NCI-H524 (cell line): ENCODE data around the gene ZNF787.
"Not testable (repeated sequence)": the region's sequence is repeated elsewhere in the genome, so short reads cannot be mapped to it uniquely, and the experiment has no call there.

Experiments used
- DNase-seq, 2 experiments: peaks; one replicate each; lab custom pipeline; 2025; lab: John Stamatoyannopoulos, UW

The ZNF787 gene

DNA sequence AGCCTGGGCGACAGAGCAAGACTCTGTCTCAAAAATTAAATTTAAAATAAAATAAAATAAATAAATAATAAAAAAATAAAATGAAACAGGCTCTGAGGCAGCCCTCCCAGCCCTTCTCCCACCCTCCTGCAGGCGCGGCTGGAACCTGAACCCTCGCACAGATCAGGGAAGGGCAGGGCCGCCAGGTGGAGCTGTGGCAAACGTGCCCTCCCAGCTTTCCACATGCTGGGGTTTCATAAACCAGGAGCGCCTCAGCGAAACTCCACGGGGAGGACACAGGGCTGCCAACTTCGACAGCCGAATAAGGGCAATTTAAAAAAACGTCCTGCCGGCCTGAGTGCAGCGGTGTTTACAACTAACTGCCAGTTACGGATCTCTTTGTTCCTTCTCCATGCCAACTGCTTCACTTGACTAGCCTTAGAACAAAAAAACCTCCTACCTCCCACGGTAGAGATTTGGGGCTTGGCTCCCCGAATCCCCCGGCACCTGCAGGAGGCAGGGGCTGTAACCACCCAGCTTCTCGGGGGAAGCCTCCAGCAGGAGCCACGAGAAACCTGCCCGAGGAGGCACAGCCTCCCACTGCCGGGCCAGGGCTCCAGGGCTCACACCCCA is 15.9 kb downstream of the ZNF787 start:
- DNase-seq: peak; percentile 31 to 65

DNA sequence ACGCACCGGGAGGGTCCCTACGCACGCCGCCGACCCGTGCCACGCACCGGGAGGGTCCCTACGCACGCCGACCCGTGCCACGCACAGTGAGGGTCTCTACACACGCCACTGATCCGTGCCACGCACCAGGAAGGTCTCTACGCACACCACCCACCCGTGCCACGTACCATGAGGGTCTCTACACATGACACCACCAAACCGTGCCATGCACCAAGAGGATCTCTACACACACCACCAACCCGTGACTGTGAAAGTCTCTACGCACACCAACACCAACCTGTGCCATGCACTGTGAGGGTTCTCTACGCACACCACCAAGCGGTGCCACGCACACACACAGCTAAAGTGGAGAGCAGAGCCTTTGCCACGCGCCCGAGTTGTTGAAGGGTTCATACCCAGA is 16.7 kb downstream of the ZNF787 start:
- no peak for DNase-seq

DNA sequence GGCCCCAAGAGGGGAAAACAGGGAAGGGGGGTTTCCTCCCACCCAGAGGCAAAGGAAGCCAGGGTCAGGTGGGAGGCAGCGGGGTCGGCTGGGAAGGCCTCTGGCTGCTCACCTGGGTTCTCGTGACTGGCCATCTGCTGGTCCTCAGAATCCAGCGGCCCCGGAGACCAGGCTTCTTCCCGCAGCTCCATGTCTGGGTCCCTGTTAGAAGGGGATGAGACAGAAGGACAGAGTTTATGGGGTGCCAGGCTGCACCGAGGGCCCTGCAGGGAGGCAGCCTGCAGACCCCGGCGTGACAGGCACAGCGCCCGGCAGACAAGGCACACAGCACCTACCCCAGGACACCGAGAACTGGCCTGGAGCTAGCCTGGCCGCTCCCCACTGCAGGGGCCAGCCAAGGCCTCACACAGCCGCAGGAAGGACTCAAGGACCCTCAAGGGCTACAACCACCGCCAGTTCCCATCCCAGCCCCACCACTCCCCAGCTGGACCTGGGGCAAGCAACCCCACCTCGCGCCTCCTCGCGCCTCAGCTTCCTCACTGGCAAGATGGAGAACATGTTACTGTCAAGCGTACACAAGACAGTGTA is 18.0 kb downstream of the ZNF787 start:
- DNase-seq: no peak

DNA sequence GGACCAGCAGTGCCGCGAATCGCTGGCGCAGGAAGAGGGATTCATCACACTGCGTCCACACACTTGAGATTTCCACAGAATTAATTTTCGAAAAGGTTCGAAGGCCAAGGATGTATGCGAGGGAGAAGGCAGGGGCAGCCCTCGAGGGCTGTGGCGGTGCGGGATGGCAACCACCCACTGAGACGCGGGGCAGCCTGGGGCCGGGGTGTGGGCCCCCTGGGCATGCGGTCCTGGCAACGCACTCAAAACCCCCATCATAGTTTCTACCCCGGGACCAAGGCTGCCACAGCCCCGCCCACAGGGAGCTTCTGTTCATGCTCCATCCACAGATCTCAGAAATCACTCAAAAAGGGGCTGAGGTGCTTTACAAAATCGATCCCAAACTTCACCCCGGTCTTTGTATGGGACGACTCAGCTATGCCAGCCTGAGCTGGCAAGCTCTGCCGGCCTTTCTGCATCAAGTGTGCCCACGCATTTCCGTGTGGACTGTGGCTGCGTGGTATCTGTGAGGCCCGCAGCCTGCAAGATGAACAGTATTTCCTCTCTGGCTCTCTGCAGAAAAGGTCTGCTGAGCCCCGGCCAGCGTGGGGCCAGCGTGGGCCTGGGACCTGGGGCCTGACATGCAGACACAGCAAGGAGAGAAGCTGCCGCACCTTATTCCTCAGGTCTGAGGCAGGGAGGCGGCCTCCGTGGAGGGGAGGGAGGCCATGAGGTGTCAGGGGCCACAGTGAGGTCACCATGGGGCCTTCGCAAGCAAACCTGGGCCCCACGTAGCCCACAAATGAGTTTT is 19.2 kb downstream of the ZNF787 start:
- no peak for DNase-seq

DNA sequence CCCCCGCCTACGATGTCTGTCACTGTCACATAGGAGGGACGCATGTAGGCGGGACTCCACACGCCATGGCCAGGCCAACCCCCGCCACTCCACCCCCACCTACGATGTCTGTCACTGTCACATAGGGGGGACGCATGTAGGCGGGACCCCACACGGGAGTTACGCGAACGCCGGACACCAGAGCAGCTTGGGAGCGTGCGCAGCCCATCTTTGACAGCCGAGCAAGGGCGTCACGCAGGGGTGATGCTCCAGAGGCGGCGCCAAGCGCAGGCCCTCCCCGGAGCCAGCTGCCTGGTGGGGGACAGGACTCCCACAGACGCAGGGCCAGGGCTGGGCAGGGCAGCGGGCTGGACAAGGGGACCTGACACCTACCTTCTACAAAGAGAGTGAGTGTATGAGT is 20.0 kb downstream of the ZNF787 start:
- no peak for DNase-seq

DNA sequence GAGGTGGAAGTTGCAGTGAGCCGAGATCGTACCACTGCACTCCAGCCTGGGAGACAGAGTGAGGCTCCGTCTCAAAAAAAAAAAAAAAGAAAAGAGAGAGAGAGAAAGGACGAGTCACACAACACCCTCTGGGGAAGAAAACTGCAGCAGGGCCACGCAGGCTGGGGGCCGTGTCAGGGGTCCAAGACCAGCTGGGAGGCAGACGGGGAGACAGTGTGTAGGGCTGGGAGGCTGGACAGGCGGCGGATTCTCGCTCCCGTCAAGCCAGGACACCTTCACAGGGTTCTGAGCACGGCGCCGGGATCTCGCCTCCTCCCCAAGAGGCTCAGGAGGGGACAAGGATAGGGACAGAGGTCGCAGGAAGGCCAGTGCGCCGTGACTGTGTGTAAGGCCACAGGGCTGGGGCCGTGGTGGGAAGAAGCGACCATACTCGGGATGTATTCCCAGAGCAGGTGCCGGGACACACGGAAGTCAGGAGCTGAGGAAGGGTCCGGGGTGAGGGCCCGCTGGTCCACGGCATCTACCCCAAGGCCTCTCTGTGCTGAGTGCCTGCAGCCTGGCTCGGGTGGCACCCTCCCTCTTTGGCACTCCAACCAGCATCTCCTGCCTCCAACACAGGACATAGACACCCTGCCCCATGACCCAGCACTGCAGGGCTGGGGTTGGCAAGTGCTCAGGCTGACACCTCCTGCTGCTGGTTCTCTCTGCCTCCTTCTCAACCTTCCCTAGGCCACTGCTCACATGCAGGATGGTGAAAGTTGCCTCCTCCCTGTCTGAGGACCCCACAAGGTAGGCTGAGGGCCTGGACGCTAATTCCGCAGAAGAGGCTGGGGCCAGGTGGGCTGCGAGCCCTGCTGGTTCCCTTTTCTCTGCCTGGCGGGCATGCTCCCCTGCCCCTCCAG is 21.2 kb downstream of the ZNF787 start:
- DNase-seq: no peak

DNA sequence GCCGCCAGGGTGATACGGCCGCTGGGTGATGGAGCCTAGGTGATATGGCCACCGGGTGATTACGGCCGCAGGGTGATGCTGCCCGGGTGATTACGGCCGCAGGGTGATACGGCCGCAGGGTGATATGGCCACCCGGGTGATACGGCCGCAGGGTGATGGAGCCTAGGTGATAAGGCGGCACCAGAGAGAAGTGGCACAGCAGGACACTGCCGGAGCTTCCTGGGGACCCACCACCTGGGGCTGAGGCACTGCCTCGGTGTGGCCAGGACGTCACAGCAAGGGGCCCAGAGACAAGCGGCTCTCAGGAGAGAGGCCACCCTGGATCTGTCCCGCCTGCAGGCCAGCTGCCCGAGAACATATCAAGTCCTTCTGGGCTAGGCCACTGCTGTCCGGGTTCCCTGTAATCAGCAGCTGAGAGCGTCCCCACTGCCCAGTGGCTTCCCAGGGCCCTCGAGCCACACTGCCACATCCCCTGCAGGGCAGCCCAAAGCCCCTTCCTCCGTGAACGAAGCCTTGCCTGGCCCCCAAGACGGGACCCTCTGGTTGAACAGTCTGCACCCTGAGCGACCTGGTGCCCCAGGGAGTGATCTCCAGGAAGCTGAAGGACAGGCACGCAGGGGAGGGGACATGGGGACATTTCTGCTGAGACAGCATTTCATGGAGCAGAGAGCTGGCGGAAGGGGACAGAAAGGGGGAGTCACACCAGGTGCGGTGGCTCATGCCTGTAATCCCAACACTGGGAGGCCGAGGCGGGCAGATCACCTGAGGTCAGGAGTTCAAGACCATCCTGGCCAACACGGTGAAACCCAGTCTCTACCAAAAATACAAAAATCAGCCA is 22.1 kb downstream of the ZNF787 start:
- no peak for DNase-seq

DNA sequence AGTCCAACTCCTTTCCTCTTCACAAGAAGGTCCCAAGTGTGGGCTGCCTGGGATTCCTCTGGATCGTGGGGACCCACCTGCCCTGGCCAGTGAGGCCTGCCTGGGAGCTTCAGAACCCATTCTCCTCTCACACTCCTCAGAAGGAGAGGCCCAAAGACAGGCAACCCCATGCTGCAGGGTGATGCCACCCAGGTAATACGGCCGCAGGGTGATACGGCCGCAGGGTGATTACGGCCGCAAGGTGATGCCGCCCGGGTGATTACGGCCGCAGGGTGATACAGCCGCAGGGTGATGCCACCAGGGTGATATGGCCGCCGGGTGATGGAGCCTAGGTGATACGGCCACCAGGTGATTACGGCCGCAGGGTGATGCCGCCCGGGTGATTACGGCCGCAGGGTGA is 22.9 kb downstream of the ZNF787 start:
- DNase-seq: not testable (repeated sequence)

DNA sequence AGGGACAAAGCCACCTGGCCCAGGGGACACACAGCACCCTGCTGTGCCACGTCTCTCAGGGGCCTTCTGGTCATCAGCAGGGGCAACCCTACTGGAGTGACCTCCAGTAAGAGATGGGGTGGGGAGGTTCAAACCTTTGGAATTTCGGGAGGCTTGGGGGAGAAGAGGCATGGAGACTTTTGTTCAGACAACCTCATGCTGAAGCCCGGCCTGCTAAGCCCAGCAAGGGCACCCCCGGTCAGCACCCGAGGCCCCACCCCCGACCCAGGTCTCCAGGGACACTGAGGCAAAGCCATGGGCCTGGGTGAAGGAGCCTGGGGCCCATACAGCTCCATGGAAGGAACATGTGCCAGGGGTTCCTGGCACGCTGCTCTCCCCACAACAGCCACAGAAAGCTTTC is 23.3 kb downstream of the ZNF787 start:
- no peak for DNase-seq

DNA sequence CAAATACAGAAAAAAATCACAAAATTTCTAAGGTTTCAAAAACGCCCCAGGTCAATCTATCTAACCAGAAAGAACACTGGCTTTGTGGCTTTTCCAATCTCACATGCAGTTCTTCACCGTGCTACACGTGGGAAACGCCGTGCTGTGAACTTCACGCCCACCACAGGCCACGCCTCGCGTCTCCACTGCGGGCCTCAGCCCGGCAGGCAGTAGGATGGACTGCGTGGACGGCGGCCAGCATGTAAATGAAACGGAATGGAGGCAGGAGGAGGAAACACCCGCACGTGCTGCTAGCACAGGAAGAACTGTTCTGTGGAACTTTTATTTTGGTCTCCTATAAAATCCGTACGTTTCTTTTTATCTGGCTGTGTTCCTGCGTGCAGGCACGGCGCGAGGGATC is 23.8 kb downstream of the ZNF787 start:
- DNase-seq: no peak

DNA sequence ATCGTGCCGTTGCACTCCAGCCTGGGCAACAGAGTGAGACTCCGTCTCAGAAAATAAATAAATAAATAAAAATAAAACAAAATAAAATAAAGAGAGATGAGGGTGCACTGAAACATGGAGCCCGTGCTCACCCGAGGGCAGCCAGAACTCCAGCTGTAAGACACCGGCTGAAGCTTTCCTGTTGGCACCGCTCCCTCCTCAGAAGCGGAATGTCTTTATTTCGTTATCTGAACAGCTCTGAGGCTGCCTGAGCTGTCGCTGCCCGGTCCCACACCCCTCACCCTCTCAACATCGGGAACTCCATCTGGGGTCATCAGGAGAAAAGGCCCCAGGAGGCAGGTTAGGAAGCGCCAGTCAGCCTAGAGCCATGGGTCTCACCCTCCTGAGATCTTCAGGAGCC is 24.4 kb downstream of the ZNF787 start:
- DNase-seq: no peak

DNA sequence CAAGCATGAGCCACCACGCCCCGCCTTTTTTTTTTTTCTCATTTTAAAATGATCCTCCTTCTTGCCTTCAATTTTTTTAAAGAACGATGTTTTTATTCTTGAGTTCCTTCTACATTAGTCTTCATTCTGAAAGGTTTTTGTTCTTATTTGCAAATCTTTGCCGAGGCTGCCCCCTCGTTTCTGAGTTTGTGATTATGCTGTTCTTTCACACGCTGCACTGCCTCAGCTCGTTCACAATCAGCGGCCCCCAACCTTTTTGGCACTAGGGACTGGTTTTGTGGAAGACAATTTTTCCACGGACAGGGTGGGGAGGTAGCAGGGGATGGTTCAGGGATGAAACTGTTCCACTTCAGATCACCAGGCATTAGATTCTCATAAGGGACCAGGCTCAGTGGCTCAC is 26.6 kb downstream of the ZNF787 start:
- DNase-seq: no peak

DNA sequence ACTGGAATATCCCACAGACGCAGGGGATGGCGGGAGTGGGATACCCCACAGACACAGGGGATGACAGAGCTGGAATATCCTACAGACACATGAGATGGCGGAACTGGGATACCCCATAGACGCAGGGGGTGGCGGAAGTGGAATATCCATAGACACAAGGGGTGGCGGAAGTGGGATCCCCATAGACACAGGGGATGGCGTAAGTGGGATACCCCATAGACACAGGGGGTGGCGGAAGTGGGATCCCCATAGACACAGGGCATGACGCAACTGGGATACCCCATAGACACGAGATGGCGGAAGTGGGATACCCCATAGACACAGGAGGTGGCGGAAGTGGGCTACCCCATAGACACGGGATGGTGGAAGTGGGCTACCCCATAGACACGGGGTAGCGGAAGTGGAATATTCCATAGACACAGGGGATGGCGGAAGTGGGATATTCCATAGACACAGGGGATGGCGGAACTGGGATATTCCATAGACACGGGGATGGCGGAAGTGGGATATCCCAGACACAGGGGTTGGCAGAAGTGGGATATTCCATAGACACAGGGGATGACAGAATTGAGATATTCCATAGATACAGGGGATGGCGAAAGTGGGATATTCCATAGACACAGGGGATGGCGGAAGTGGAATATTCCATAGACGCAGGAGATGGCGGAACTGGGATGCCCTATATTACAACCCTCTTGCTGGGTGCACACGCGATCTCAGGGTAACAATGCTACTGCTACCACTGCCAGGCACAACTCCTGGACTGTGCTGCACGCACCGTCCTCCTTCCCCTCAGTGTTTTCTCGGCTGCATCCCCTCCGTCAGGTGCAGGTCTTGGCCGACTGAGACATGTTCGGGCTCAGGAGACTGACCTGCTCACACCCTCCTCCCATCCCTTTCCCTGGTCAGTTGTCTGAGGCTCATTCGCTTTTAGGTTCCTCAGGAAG is 28.1 kb downstream of the ZNF787 start:
- DNase-seq: no peak

DNA sequence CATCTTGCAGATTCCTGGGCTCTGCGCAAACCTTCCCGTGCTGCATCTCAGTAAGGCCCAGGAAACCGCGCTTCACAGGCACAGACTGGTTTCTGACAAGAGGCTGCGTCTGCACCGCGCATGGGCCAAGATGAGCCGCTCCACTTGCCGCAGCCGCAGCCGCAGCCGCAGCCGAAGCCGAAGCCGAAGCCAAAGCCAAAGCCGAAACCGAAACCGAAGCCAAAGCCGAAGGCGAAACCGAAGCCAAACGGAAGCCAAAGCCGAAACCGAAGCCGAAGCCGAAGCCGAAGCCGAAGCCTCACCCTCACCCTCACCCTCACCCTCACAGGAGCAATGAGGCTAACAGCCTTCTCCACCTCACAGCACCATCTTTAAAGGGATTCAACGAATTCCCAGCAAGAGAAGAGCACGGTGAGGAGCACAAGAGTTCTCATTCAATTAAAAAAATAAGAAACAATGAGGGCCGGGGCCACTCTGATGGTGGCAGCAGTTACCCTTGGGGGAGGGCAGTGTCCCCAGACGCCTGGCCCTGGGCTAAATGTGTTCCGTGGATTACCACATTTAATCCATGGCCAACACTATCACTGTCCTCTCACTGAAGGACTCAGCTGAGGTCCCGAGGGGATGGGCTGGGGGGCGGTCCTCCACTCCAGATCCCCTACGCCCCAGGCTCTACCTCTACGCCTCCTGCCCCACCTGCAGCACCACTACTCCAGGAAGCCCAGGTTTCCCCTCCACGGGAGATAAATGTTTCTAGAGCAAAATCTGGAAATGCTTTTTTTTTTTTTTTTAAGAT is 29.1 kb downstream of the ZNF787 start:
- no peak for DNase-seq

DNA sequence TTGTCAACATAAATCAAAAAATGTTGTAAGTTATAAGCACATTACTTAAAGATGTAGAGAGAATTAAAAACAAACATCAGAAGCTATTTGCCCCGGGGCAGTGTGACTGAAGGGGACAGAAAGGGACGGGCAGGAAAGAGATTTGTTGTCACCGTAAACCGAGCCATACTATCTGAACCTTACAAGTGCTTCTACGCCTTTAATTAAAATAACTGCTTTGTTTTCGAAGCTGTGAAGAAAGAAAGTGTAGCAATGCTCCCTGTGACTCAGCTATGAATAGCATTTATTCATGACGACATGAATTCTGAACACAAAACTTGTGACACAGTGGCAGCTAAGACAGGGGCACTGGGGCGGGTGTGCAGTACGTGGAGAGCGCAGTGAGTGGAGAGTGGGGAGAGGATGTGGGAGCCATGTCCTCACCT is 30.0 kb downstream of the ZNF787 start:
- no peak for DNase-seq

DNA sequence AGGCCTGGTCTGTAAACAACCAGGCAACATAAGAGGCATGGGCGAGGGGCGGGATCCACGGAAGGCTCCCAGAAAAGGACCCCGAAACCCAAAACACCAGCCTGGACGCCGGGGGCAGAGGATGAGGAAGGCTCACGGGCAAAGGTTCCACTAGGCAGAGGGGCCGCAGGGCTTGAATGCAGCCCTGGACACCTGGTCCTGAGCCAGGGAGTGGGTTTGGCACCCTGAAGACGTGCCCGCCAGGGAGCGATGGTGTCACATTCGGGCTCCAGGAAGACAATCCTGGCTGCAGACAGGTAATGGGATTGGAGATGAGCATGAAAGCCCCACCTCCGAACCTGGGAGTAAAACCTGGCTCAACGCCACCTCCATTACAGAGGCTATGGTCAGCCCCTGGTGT is 31.8 kb downstream of the ZNF787 start:
- no peak for DNase-seq

DNA sequence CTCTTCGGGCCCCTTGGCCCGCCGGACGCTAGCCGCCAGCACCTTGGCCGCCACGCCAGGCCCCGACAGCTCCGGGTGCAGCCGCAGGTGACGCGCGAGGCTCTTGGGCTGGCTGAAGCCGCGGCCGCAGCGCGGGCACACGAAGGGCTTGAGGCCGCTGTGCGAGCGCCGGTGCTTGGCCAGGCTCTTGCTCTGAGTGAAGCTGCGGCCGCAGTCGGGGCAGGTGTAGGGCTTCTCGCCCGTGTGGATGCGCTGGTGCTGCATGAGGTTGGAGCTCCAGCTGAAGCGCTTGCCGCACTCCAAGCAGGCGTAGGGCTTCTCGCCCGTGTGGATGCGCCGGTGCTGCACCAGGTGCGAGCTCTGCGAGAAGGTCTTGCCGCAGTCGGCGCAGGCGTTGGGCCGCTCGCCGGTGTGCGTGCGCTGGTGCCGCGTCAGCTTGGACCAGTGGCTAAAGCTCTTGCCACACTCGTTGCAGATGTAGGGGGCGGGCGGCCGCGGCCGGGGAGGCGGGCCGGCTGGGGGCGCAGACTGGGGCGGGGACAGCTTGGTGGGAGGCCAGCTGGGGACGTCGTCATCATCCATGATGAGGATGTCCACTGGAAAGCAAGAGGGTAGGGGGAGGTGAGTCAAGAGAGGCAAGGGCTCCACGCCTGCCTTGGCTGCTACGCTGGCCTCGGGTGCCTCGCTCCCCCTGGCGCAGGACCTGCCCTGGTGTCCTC is 32.4 kb downstream of the ZNF787 start:
- no peak for DNase-seq

DNA sequence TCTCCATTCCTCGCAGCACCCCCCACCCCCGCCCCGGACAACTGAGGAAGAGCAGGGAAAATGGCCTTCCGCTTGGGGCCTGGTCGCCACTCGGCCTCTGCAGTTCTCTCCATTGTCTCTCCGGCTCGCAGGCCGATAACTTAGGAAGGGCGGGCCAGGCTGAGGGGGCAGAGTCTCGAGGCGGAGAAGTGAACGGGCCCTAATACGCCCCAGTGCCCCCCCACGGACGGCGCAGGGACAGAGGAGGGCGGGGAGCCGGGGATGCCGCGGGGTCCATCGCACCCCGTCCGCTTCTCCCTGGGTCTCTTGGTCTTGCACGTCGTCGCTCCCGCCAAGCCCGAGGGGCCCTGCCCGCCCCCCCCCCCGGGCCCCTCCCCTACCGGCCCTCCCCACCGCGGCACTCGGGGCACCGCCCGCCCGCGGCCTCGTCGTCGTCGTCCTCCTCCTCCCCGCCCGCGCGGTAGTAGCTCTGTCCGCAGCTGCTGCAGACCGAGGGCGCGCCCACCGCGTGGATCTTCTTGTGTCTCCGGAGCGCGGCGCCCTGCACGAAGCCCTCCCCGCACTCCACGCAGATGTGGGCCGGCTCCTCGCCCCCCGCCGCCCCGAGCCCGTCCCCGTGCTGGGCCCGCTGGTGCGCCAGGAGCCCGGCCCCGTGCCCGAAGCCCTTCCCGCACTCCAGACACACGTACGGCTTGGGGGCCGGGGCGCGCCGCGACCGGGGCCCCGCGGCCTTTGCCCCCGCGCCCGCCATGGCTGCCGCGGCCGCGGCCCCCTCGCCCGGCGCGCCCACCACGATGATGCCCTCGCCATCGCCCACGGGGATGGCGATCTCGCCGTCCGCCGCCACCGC is 33.2 kb downstream of the ZNF787 start:
- no peak for DNase-seq
